8988T (cell line): ENCODE results near the gene NUDT4B.
"Not testable (repeated sequence)": the region's sequence is repeated elsewhere in the genome, so short reads cannot be mapped to it uniquely, and the experiment has no call there.

Source experiments
- DNase-seq: peaks from one replicate; pipeline ENCODE4 v3.0.0; 2011

Gene NUDT4B

DNA sequence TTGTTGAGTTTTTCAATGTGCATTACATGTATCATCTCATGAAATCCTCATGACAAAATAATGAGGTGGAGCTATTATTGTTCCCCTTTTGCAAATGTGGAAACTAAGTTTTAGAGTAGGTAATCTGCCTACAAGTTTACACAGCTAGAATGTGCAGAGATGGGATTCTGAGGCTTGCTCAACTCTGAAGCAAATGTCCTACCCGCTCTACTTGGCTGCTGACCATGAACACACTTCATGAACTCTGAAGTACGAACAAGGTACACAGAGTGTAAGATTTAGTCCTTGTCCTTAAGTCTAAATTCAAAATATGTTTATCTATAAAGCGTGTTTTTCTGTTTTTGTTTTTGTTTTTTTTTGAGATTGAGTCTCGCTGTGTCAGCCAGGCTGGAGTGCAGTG lies 5.4 kb upstream of the NUDT4B start:
- not testable (repeated sequence) for DNase-seq

- DNase-seq = not testable (repeated sequence)
Measured at GRCh38 chr1:148743726-148744720, 4.6 kb upstream of the NUDT4B start.

GRCh38 chr1:148749335-148749681 lies 734 bp downstream of the NUDT4B start:
- DNase-seq = not testable (repeated sequence)

GRCh38 chr1:148756231-148756630 lies 7.7 kb downstream of the NUDT4B start:
- DNase-seq = not testable (repeated sequence)

DNA sequence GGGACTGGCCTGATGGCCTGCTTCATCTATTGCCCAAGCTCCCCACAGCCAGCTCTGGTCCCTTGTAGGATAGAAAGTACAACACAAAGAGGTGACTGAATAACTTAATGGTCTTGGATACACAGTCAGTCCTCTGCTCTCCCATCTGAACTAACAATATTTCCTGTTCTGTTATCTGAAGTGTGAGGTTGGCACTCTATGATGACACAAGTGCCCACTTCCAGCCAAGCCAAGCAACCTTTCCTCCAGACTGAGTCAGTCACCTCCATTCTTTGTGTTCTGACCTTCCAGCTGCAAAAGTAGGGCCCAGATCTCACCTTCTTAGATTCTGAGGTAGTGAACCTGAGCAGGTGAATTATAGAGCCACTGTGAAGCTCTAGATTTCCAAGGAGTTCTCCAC lies 8.9 kb downstream of the NUDT4B start:
- not testable (repeated sequence) for DNase-seq

GRCh38 chr1:148758412-148758811 lies 9.8 kb downstream of the NUDT4B start:
- DNase-seq = not testable (repeated sequence)

GRCh38 chr1:148758925-148759324 lies 10.4 kb downstream of the NUDT4B start:
- not testable (repeated sequence) for DNase-seq

GRCh38 chr1:148759749-148760148 lies 11.2 kb downstream of the NUDT4B start:
- not testable (repeated sequence) for DNase-seq

- DNase-seq = not testable (repeated sequence)
Measured at GRCh38 chr1:148760206-148760605, 11.6 kb downstream of the NUDT4B start.

GRCh38 chr1:148761360-148761759 lies 12.8 kb downstream of the NUDT4B start:
- DNase-seq = not testable (repeated sequence)

- DNase-seq = not testable (repeated sequence)
Measured at GRCh38 chr1:148765238-148766019, 16.9 kb downstream of the NUDT4B start.

GRCh38 chr1:148768541-148768940 lies 20.0 kb downstream of the NUDT4B start:
- not testable (repeated sequence) for DNase-seq

GRCh38 chr1:148769495-148769894 lies 20.9 kb downstream of the NUDT4B start:
- not testable (repeated sequence) for DNase-seq

GRCh38 chr1:148773690-148774089 lies 25.1 kb downstream of the NUDT4B start:
- DNase-seq = not testable (repeated sequence)

- not testable (repeated sequence) for DNase-seq
Measured at GRCh38 chr1:148774102-148774501, 25.5 kb downstream of the NUDT4B start.

- DNase-seq = not testable (repeated sequence)
Measured at GRCh38 chr1:148775263-148775662, 26.7 kb downstream of the NUDT4B start.

- DNase-seq = not testable (repeated sequence)
Measured at GRCh38 chr1:148777649-148778048, 29.1 kb downstream of the NUDT4B start.

GRCh38 chr1:148780404-148780803 lies 31.8 kb downstream of the NUDT4B start:
- DNase-seq = not testable (repeated sequence)

GRCh38 chr1:148791543-148792099 lies 43.0 kb downstream of the NUDT4B start:
- DNase-seq = not testable (repeated sequence)

DNA sequence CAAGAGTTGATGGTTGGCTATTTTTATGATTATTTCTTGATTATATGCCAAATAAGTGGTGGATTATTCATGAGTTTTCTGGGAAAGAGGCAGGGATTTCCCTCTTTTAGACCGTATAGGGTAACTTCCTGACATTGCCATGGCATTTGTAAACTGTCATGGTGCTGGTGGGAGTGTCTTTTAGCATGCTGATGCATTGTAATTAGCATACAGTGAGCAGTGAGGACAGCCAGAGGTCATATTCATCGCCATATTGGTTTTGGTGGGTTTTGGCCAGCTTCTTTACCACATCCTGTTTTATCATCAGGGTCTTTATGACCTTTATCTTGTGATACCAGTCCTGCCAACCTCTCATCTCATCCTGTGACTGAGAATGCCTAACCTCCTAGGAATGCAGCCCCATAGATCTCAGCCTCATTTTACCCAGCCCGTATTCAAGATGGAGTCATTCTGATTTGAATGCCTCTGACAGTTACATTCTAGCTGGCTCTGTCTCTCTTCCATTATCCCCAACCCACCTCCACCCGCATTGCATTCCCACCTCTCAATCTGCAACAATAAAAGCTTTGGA lies 45.3 kb downstream of the NUDT4B start:
- not testable (repeated sequence) for DNase-seq
